ENCODE data around the gene KRT5. TPM values are rescaled to one million over a fixed set of nuclear protein-coding genes. Genes with fewer than 3 reads are reported as not detected.

The KRT5 gene
- polyA plus RNA-seq, 1 of the 3 experiments (the other 2 are of a cell fraction) = not detected

GRCh38 chr12:52487211-52487610 lies 33.0 kb downstream of the KRT5 start:
- no peak for TF ChIP-seq EP300 (IDR thresholded peaks at IDR 0.05; ENCODE audit: borderline replicate concordance in 1 of 2, low read depth in 1 of 2, low read length in 1 of 2)
- TF ChIP-seq JUND (IDR thresholded peaks at IDR 0.05) = no peak
- TF ChIP-seq USF1 (IDR thresholded peaks at IDR 0.05; ENCODE audit: borderline replicate concordance, low read depth) = no peak
- no peak for TF ChIP-seq YY1 (IDR thresholded peaks at IDR 0.05; ENCODE audit: low read depth)
- no peak for TF ChIP-seq RXRA (IDR thresholded peaks at IDR 0.05; ENCODE audit: borderline replicate concordance, low read depth)
- no peak for TF ChIP-seq SMC3 (IDR thresholded peaks at IDR 0.05; ENCODE audit: low read depth, low read length)
- no peak for TF ChIP-seq NFIC (IDR thresholded peaks at IDR 0.05; ENCODE audit: borderline replicate concordance)
- no peak for TF ChIP-seq FOSL2 (IDR thresholded peaks at IDR 0.05; ENCODE audit: borderline replicate concordance, low read depth)
- no peak for TF ChIP-seq REST (IDR thresholded peaks at IDR 0.05; ENCODE audit: low read depth, low read length)
- TF ChIP-seq RAD21 (IDR thresholded peaks at IDR 0.05; ENCODE audit: low read length) = no peak
- TF ChIP-seq MXI1 (IDR thresholded peaks at IDR 0.05; ENCODE audit: low read depth, low read length) = no peak
- TF ChIP-seq USF2 (IDR thresholded peaks at IDR 0.05; ENCODE audit: borderline replicate concordance, low read depth, low read length) = no peak
- no peak for TF ChIP-seq TCF12 (IDR thresholded peaks at IDR 0.05)
- no peak for TF ChIP-seq IRF3 (IDR thresholded peaks at IDR 0.05; ENCODE audit: low read depth, low read length)
- Histone ChIP-seq H3K9ac (no peak overlapping the region), H3K4me1 (ENCODE audit: control insufficient read depth in 1 of 2, insufficient read depth in 2 of 2, low read depth in 1 of 2, low read length in 1 of 2) (no peaks in the 10 kb centered on the region), H3K4me3 (ENCODE audit: low read depth in 2 of 2, low read length in 1 of 2) (no peak overlapping the region), H3K9me2 (no peaks in the 10 kb centered on the region), H3F3A (replicated peaks; ENCODE audit: insufficient read depth) (no peaks in the 10 kb centered on the region), H3K36me3 (replicated peaks in 1 of 2; ENCODE audit: control insufficient read depth in 1 of 2, insufficient read depth in 2 of 2, low read length in 1 of 2) (no peaks in the 10 kb centered on the region), H2AFZ (ENCODE audit: low read depth) (no peak overlapping the region), H3K27ac (ENCODE audit: low read depth in 2 of 2, low read length in 1 of 2) (no peak overlapping the region), H3K27me3 (ENCODE audit: insufficient read depth) (peaks cover 22% of the 10 kb centered on the region; the same call in 1 of the 2 replicates), H3K79me2 (ENCODE audit: insufficient read depth) (no peaks in the 10 kb centered on the region), H4K20me1 (ENCODE audit: insufficient read depth) (no peaks in the 10 kb centered on the region), H3K4me2 (no peak overlapping the region), H3K9me3 (peaks cover 9% of the 10 kb centered on the region; the same call in 1 of the 2 replicates)
- ChIA-PET POLR2A (no interaction called here), CTCF (no interaction called here)
- no peak for DNase-seq
- 0% methylated on average over 1 of the region's 1 CpG for WGBS (ENCODE audit: low lambda C conversion rate)

Measured in SK-N-SH (cell line).